ENCODE results near the gene COMTD1. TPM values are rescaled to one million over a fixed set of nuclear protein-coding genes. Genes with fewer than 3 reads are reported as not detected.
A peak's percentile ranks its signal among the peaks of the same experiment; 100 is the strongest.

Gene COMTD1
- total and polyA plus RNA-seq, 2 of the 13 experiments (the other 11 are each of a cell fraction or from before 2014, with no cell fraction given), result 11.8 to 18.4 TPM

DNA sequence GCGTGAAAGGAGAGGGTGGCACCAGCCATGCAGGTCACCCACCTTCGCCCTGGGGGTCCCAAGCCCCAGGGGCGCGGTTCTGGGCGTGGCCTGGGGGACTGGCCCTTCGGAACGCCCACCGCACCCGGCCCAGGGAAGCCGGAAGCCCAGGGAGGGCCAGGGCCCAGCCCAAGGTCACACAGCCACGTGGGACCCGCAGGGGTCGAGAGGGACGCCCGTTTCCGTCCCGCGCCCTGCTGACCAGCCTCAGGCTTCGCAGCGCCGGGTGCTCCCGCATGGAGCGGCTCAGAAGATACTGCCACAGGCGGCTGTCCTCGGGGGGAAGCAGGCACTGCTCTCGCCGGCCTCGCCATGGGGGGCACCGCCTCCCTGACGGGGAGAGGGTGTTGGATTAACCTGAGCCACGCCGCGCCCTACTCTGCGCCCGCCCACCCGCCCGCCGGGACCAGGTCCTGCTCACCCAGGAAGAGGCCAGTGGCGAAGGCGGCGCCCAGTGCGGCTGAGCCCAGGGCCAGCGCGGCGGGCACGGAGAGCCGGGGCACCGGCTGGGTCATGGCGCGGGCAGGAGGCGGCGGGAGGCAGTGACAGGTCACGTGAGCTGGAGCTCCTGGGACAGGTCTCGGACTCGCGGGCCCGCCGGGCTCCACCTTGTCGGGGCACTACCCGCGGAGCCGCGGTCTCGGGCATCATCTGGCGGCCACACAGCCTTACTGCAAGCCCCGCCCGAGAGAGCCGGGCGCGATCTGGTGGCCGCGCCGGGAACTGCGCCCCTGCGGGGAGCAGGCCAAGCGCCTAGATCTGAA lies at the start of gene COMTD1 (continued):
- TF ChIP-seq, protein P1, sequence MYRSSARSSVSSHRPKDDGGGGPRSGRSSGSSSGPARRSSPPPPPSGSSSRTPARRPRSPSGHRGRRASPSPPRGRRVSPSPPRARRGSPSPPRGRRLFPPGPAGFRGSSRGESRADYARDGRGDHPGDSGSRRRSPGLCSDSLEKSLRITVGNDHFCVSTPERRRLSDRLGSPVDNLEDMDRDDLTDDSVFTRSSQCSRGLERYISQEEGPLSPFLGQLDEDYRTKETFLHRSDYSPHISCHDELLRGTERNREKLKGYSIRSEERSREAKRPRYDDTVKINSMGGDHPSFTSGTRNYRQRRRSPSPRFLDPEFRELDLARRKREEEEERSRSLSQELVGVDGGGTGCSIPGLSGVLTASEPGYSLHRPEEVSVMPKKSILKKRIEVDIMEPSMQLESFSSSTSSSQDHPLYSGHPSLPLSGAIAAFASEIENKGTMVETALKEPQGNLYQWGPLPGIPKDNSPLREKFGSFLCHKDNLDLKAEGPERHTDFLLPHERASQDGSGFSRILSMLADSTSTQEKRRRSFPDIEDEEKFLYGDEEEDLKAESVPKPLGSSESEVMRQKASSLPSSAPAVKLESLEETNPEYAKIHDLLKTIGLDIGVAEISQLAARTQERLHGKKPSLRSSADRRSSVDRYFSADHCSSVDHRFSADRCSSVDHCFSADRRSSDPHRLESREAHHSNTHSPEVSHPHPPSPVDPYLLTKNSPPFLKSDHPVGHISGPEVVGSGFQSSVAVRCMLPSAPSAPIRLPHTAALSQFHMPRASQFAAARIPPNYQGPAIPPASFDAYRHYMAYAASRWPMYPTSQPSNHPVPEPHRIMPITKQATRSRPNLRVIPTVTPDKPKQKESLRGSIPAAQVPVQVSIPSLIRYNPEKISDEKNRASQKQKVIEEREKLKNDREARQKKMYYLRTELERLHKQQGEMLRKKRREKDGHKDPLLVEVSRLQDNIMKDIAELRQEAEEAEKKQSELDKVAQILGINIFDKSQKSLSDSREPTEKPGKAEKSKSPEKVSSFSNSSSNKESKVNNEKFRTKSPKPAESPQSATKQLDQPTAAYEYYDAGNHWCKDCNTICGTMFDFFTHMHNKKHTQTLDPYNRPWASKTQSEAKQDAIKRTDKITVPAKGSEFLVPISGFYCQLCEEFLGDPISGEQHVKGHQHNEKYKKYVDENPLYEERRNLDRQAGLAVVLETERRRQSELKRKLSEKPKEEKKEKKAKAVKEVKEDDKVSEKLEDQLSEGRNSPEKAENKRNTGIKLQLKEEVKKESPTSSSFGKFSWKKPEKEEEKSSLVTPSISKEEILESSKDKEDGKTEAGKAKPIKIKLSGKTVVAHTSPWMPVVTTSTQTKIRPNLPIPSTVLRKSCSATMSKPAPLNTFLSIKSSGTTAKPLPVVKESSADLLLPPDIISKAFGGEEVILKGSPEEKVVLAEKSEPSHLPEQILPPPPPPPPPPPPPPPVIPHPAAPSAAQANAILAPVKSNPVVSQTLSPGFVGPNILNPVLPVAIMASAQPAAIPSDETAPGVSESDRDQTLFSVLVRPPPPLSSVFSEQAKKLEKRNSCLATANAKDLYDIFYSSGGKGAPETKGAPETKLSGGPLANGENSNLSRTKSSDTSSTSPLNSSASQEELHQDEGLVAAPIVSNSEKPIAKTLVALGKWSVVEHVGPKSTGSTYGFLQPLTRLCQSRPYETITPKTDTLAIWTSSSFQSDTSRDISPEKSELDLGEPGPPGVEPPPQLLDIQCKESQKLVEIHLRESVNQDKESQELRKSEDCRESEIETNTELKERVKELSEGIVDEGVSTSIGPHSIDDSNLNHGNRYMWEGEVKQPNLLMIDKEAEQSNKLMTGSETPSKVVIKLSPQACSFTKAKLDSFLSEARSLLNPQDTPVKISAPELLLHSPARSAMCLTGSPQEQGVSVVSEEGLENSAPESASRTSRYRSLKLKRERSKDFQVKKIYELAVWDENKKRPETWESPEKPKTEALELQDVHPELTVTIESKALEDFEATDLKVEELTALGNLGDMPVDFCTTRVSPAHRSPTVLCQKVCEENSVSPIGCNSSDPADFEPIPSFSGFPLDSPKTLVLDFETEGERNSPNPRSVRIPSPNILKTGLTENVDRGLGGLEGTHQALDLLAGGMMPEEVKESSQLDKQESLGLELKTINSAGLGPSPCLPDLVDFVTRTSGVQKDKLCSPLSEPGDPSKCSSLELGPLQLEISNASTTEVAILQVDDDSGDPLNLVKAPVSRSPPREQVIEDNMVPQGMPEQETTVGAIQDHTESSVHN (CRISPR knock-in tag; IDR thresholded peaks at IDR 0.05), result no peak
- TF ChIP-seq HMG20B (CRISPR knock-in tag; conservative IDR thresholded peaks at IDR 0.05) (no peak), MIER2 (CRISPR knock-in tag; IDR thresholded peaks at IDR 0.05) (no peak), KMT2A (CRISPR knock-in tag; IDR thresholded peaks at IDR 0.05) (no peak), JUN (CRISPR knock-in tag; IDR thresholded peaks at IDR 0.05) (no peak), ZNF724P (CRISPR knock-in tag; IDR thresholded peaks at IDR 0.05; ENCODE audit: borderline replicate concordance) (no peak), CHD2 (IDR thresholded peaks at IDR 0.05; ENCODE audit: low read depth, low read length) (no peak), SETDB1 (CRISPR knock-in tag; IDR thresholded peaks at IDR 0.05; ENCODE audit: borderline replicate concordance) (no peak), TEAD2 (CRISPR knock-in tag; IDR thresholded peaks at IDR 0.05) (no peak), ZNF737 (CRISPR knock-in tag; IDR thresholded peaks at IDR 0.05; ENCODE audit: borderline replicate concordance) (no peak), ZNF572 (CRISPR knock-in tag; IDR thresholded peaks at IDR 0.05) (no peak), HMGA1 (CRISPR knock-in tag; conservative IDR thresholded peaks at IDR 0.05) (no peak), ZSCAN20 (CRISPR knock-in tag; IDR thresholded peaks at IDR 0.05; ENCODE audit: borderline replicate concordance) (peak; percentile 50; the same call in 1 of the 2 replicates), MAF1 (CRISPR knock-in tag; IDR thresholded peaks at IDR 0.05; ENCODE audit: borderline replicate concordance) (no peak; the same call in 1 of the 2 replicates)
- TF ChIP-seq, protein P2, sequence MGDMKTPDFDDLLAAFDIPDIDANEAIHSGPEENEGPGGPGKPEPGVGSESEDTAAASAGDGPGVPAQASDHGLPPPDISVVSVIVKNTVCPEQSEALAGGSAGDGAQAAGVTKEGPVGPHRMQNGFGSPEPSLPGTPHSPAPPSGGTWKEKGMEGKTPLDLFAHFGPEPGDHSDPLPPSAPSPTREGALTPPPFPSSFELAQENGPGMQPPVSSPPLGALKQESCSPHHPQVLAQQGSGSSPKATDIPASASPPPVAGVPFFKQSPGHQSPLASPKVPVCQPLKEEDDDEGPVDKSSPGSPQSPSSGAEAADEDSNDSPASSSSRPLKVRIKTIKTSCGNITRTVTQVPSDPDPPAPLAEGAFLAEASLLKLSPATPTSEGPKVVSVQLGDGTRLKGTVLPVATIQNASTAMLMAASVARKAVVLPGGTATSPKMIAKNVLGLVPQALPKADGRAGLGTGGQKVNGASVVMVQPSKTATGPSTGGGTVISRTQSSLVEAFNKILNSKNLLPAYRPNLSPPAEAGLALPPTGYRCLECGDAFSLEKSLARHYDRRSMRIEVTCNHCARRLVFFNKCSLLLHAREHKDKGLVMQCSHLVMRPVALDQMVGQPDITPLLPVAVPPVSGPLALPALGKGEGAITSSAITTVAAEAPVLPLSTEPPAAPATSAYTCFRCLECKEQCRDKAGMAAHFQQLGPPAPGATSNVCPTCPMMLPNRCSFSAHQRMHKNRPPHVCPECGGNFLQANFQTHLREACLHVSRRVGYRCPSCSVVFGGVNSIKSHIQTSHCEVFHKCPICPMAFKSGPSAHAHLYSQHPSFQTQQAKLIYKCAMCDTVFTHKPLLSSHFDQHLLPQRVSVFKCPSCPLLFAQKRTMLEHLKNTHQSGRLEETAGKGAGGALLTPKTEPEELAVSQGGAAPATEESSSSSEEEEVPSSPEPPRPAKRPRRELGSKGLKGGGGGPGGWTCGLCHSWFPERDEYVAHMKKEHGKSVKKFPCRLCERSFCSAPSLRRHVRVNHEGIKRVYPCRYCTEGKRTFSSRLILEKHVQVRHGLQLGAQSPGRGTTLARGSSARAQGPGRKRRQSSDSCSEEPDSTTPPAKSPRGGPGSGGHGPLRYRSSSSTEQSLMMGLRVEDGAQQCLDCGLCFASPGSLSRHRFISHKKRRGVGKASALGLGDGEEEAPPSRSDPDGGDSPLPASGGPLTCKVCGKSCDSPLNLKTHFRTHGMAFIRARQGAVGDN (CRISPR knock-in tag; IDR thresholded peaks at IDR 0.05), result peak; percentile 95
- TF ChIP-seq, protein P3, sequence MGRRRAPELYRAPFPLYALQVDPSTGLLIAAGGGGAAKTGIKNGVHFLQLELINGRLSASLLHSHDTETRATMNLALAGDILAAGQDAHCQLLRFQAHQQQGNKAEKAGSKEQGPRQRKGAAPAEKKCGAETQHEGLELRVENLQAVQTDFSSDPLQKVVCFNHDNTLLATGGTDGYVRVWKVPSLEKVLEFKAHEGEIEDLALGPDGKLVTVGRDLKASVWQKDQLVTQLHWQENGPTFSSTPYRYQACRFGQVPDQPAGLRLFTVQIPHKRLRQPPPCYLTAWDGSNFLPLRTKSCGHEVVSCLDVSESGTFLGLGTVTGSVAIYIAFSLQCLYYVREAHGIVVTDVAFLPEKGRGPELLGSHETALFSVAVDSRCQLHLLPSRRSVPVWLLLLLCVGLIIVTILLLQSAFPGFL (CRISPR knock-in tag; IDR thresholded peaks at IDR 0.05), result no peak
